Endothelial cell of umbilical vein (primary cell): ENCODE data around the gene GPR82. TPM values are rescaled to one million over a fixed set of nuclear protein-coding genes. Genes with fewer than 3 reads are reported as not detected.

ENCODE experiments used
- BruUV-seq: library from RNA; stranded (reverse); fragments of 400-500 nt; replicated peaks from 2 replicates; lab custom pipeline; 2021; lab: Mats Ljungman, UMichigan
- CTCF ChIA-PET: fragments of 300-600, 350-600 bp; sonication (Branson Sonifier 250); formaldehyde crosslinking; loops from one replicate; lab custom pipeline; 2021; ENCODE audit warnings: antibody characterized with exemption, inconsistent platforms; lab: Charles Lee
- POLR2A ChIA-PET: fragments of 300-600, 350-600 bp; sonication (Branson Sonifier 250); formaldehyde crosslinking; loops from one replicate; lab custom pipeline; 2021; ENCODE audit warnings: antibody characterized with exemption, inconsistent platforms; lab: Charles Lee
- DNase-seq: peaks from one replicate; pipeline ENCODE4 v3.0.0-alpha.2; 2011; ENCODE audit warnings: low read depth, low spot score
- FAIRE-seq: peaks from 2 replicates; lab custom pipeline; 2011; peaks lifted over from hg19 to GRCh38; lab: Jason Lieb, UNC
- H2AFZ ChIP-seq: 2 replicates; pipeline ENCODE4 v1.6.0; 2012; ENCODE audit warnings: low read depth, low read length, control low read depth, inconsistent platforms
- H3K27ac ChIP-seq: 2 replicates; pipeline ENCODE4 v1.5.1; 2011; ENCODE audit warnings: low read depth, mild to moderate bottlenecking, control low read depth, low read length, moderate library complexity; ENCODE audit not compliant: insufficient read depth
- H3K27me3 ChIP-seq, 2 experiments: 2 replicates each; pipeline versions ENCODE4 v1.6.0 to v1.6.1; 2011; ENCODE audit warnings: low read length in 2 of 2, mixed read lengths in 1 of 2; ENCODE audit not compliant: control insufficient read depth in 2 of 2, insufficient read depth in 2 of 2
- H3K36me3 ChIP-seq, 2 experiments: 2 replicates in 1 of 2; 3 replicates in 1 of 2; pipeline ENCODE4 v1.5.1; 2011; ENCODE audit warnings: low read length in 2 of 2, mild to moderate bottlenecking in 1 of 2, moderate library complexity in 1 of 2; ENCODE audit not compliant: control insufficient read depth in 2 of 2, insufficient read depth in 2 of 2; ENCODE audit errors: extremely low read depth in 1 of 2
- H3K4me1 ChIP-seq: 3 replicates; pipeline ENCODE4 v1.5.1; 2011; ENCODE audit warnings: mild to moderate bottlenecking, low read length; ENCODE audit not compliant: control insufficient read depth, insufficient read depth; ENCODE audit errors: extremely low read depth
- H3K4me2 ChIP-seq: 2 replicates; pipeline ENCODE4 v1.6.1; 2011; ENCODE audit warnings: low read length, control low read depth, mixed read lengths; ENCODE audit not compliant: insufficient read depth
- H3K4me3 ChIP-seq, 3 experiments: fragments of 200-600 bp in 1 of 3; sonication (generic), shearing (Covaris generic) in 1 of 3; replicated peaks in 1 of 3; 2 replicates each; pipeline ENCODE4 v1.5.1; 2011 to 2016; ENCODE audit warnings: control low read depth in 3 of 3, low read length in 3 of 3, mild to moderate bottlenecking in 2 of 3, inconsistent platforms in 1 of 3, low read depth in 1 of 3, moderate library complexity in 1 of 3; ENCODE audit not compliant: insufficient read depth in 1 of 3
- H3K79me2 ChIP-seq: 2 replicates; pipeline ENCODE4 v1.6.0; 2012; ENCODE audit warnings: low read length, inconsistent platforms; ENCODE audit not compliant: control insufficient read depth, insufficient read depth
- H3K9ac ChIP-seq: replicated peaks from 2 replicates; pipeline ENCODE3; 2011; ENCODE audit warnings: low read length, control low read depth; ENCODE audit not compliant: insufficient read depth; ENCODE audit errors: extremely low read depth
- H3K9me1 ChIP-seq: replicated peaks from 3 replicates; pipeline ENCODE4 v1.6.0; 2011; ENCODE audit warnings: mild to moderate bottlenecking, low read length; ENCODE audit not compliant: control insufficient read depth, insufficient read depth; ENCODE audit errors: extremely low read depth
- H3K9me3 ChIP-seq: replicated peaks from 2 replicates; pipeline ENCODE4 v1.5.1; 2012; ENCODE audit warnings: low read length, inconsistent platforms; ENCODE audit not compliant: control insufficient read depth, insufficient read depth
- H4K20me1 ChIP-seq: replicated peaks from 2 replicates; pipeline ENCODE3; 2011; ENCODE audit warnings: mild to moderate bottlenecking, low read length; ENCODE audit not compliant: control insufficient read depth, insufficient read depth; ENCODE audit errors: extremely low read depth
- CTCF ChIP-seq, 2 donors: IDR thresholded peaks; 1 replicate in 1 of 2; 2 replicates in 1 of 2; pipeline ENCODE4 v1.5.1; 2011; ENCODE audit warnings: low read length in 2 of 2, mild to moderate bottlenecking in 2 of 2, moderate library complexity in 2 of 2, control low read depth in 1 of 2, inconsistent platforms in 1 of 2, low read depth in 1 of 2; ENCODE audit not compliant: insufficient read depth in 1 of 2; ENCODE audit errors: extremely low read depth in 1 of 2
- EZH2 ChIP-seq: IDR thresholded peaks from 2 replicates; pipeline ENCODE4 v1.6.1; 2012; ENCODE audit warnings: borderline replicate concordance, low read depth, mild to moderate bottlenecking, moderate library complexity, low read length, inconsistent platforms; ENCODE audit not compliant: severe bottlenecking
- FOS ChIP-seq: IDR thresholded peaks from 2 replicates; pipeline ENCODE4 v1.6.1; 2011; ENCODE audit warnings: mild to moderate bottlenecking, low read length, moderate library complexity, borderline replicate concordance; ENCODE audit not compliant: insufficient read depth
- JUN ChIP-seq: IDR thresholded peaks from 2 replicates; pipeline ENCODE4 v1.6.1; 2011; ENCODE audit warnings: borderline replicate concordance, low read depth; ENCODE audit not compliant: insufficient read length, insufficient read depth
- MYC ChIP-seq: IDR thresholded peaks from one replicate; pipeline ENCODE4 v1.6.1; 2011; ENCODE audit warnings: mild to moderate bottlenecking, low read depth, low read length
- POLR2A ChIP-seq: IDR thresholded peaks from 2 replicates; pipeline ENCODE4 v1.6.1; 2012; ENCODE audit warnings: low read depth, mild to moderate bottlenecking, control low read depth, low read length
- dilution Hi-C: fragments of 300-500 bp; cut with MboI; formaldehyde crosslinking; loops from one replicate; pipeline ENCODE4 v1.15.0; 2019; ENCODE audit warnings: low sequenced_read_pairs; ENCODE audit not compliant: extremely low pct_ligation_motif_present
- intact Hi-C: fragments of 100-400 bp; cut with micrococcal nuclease; formaldehyde crosslinking; loops from one replicate; pipeline ENCODE4 v1.10.0; 2022
- polyA plus RNA-seq, 4 experiments: library from polyadenylated mRNA; depleted of rRNA in 3 of 4; stranded (reverse) in 3 of 4; unstranded in 1 of 4; fragments of >200 nt; gene quantifications; 2 replicates each; pipeline versions ENCODE4 v1.2.1 to v1.2.3, GENCODE V29; 2011 to 2012; ENCODE audit warnings: missing spikeins in 1 of 4
- total RNA-seq: library from RNA; stranded (reverse); gene quantifications from 2 replicates; pipeline ENCODE4 v1.2.3, GENCODE V29; 2021
- TF ChIP-seq, protein P1 (sequence below): IDR thresholded peaks from 2 replicates; pipeline ENCODE4 v1.6.1; 2011; ENCODE audit not compliant: insufficient read depth, insufficient read length

The GPR82 gene
- total and polyA plus RNA-seq, 2 donors (not counting 3 experiments of a cell fraction or from before 2014, with no cell fraction given), result not detected

GRCh38 chrX:41677183-41678060 lies 46.6 kb upstream of the GPR82 start:
- Histone ChIP-seq H3K9me3 (no peaks in the 10 kb centered on the region), H3K27ac (no peak overlapping the region), H3K4me2 (no peak overlapping the region), H3K36me3 (no peaks in the 10 kb centered on the region), H3K4me3 (no peak overlapping the region), H3K9me1 (no peaks in the 10 kb centered on the region), H4K20me1 (no peaks in the 10 kb centered on the region), H3K9ac (no peak overlapping the region), H3K27me3 (no peaks in the 10 kb centered on the region), H3K4me1 (no peaks in the 10 kb centered on the region), H3K79me2 (no peaks in the 10 kb centered on the region), H2AFZ (no peak overlapping the region)
- no peak for FAIRE-seq
- no peak for DNase-seq
- CTCF ChIA-PET, result no interaction called here
- POLR2A ChIA-PET, result no interaction called here
- dilution Hi-C loops (no loop called here), intact Hi-C loops (no loop called here)
- BruUV-seq, result no TSS peak
- TF ChIP-seq, protein P1, sequence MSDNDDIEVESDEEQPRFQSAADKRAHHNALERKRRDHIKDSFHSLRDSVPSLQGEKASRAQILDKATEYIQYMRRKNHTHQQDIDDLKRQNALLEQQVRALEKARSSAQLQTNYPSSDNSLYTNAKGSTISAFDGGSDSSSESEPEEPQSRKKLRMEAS, result no peak
- TF ChIP-seq EZH2 (no peak), JUN (no peak), POLR2A (no peak), CTCF (IDR thresholded peaks at IDR 0.05; ENCODE audit: extremely low read depth in 1 of 2, insufficient read depth in 1 of 2, low read depth in 1 of 2, low read length in 2 of 2) (no peak), MYC (no peak), FOS (no peak)
